K562 (cell line): Measurements from ENCODE around the gene PDGFC. TPM values are rescaled to one million over a fixed set of nuclear protein-coding genes. Genes with fewer than 3 reads are reported as not detected.

Experiments used
- ATAC-seq: fragments of 200-7000 bp; cut with Tn5 transposase; 3 replicates; pipeline ENCODE4 v1.9.1; 2020; ENCODE audit warnings: moderate library complexity
- BruUV-seq: library from RNA; stranded (reverse); fragments of 400-500 nt; replicated peaks from 2 replicates; lab custom pipeline; 2021; lab: Mats Ljungman, UMichigan
- CTCF ChIA-PET: fragments of 300-600 bp; formaldehyde crosslinking; extraction: SDS; loops from one replicate; lab custom pipeline; 2021; ENCODE audit warnings: low intra/inter-chr PET ratio; lab: Yijun Ruan, JAX
- POLR2A ChIA-PET: fragments of 300-600, 350-650 bp; sonication (Branson Sonifier 250); formaldehyde crosslinking; extraction: SDS; loops from one replicate; lab custom pipeline; 2021; ENCODE audit warnings: antibody characterized with exemption, inconsistent platforms; lab: Yijun Ruan, JAX
- DNase-seq, 4 experiments: peaks; one replicate each; pipeline versions ENCODE4 v3.0.0 to v3.0.0-alpha.2; 2011 to 2018; ENCODE audit warnings: low spot score in 3 of 4, mixed read lengths in 3 of 4; ENCODE audit errors: extremely low read depth in 1 of 4
- FAIRE-seq: peaks from 2 replicates; lab custom pipeline; 2011; peaks lifted over from hg19 to GRCh38; lab: Jason Lieb, UNC
- H2AFZ ChIP-seq: 2 replicates; pipeline ENCODE4 v1.6.0; 2011; ENCODE audit warnings: low read depth, low read length, control low read depth, inconsistent platforms
- H3K27ac ChIP-seq: fragments of 200-600 bp; 3 replicates; pipeline ENCODE4 v1.8.0; 2011; ENCODE audit warnings: low read depth, mild to moderate bottlenecking, control low read depth, inconsistent platforms, low read length, moderate library complexity, mixed read lengths; ENCODE audit errors: extremely low read depth
- H3K27me3 ChIP-seq, 2 experiments: fragments of 300-600 bp in 1 of 2; 2 replicates in 1 of 2; 3 replicates in 1 of 2; pipeline versions ENCODE4 v1.6.0 to v1.8.0; 2011; ENCODE audit warnings: inconsistent platforms in 2 of 2, low read length in 2 of 2, mild to moderate bottlenecking in 1 of 2, mixed read lengths in 1 of 2, moderate library complexity in 1 of 2; ENCODE audit not compliant: control insufficient read depth in 2 of 2, insufficient read depth in 2 of 2
- H3K36me3 ChIP-seq: fragments of 300-600 bp; 3 replicates; pipeline ENCODE4 v1.8.0; 2011; ENCODE audit warnings: mild to moderate bottlenecking, low read length, inconsistent platforms; ENCODE audit not compliant: control insufficient read depth, insufficient read depth
- H3K4me1 ChIP-seq, 2 experiments: fragments of 200-600 bp in 1 of 2; replicated peaks in 1 of 2; 2 replicates in 1 of 2; 3 replicates in 1 of 2; pipeline versions ENCODE4 v1.5.1 to v1.8.0; 2011; ENCODE audit warnings: inconsistent platforms in 2 of 2, low read length in 2 of 2, mild to moderate bottlenecking in 1 of 2, mixed read lengths in 1 of 2, moderate library complexity in 1 of 2; ENCODE audit not compliant: control insufficient read depth in 2 of 2, insufficient read depth in 2 of 2
- H3K4me2 ChIP-seq: 2 replicates; pipeline ENCODE4 v1.6.1; 2011; ENCODE audit warnings: low read length, control low read depth, inconsistent platforms, mixed read lengths; ENCODE audit not compliant: insufficient read depth
- H3K4me3 ChIP-seq: fragments of 200-600 bp; sonication (generic), shearing (Covaris generic); 2 replicates; pipeline ENCODE4 v1.5.1; 2016; ENCODE audit warnings: control low read depth, inconsistent platforms
- H3K79me2 ChIP-seq: fragments of 200-600 bp; 3 replicates; pipeline ENCODE4 v1.8.0; 2011; ENCODE audit warnings: low read length, inconsistent platforms; ENCODE audit not compliant: control insufficient read depth, insufficient read depth
- H3K9ac ChIP-seq, 2 experiments: 2 replicates each; pipeline versions ENCODE4 v1.6.0 to v1.6.1; 2011; ENCODE audit warnings: low read depth in 2 of 2, low read length in 2 of 2, control low read depth in 1 of 2, inconsistent platforms in 1 of 2, mild to moderate bottlenecking in 1 of 2, mixed read lengths in 1 of 2; ENCODE audit not compliant: insufficient read depth in 1 of 2
- H3K9me1 ChIP-seq: one replicate; pipeline ENCODE4 v1.6.0; 2011; ENCODE audit warnings: inconsistent platforms, mild to moderate bottlenecking, low read length, moderate library complexity; ENCODE audit not compliant: control insufficient read depth, insufficient read depth
- H3K9me3 ChIP-seq: replicated peaks from 2 replicates; pipeline ENCODE4 v1.5.1; 2011; ENCODE audit warnings: low read depth, low read length, inconsistent platforms; ENCODE audit not compliant: control insufficient read depth, insufficient read depth
- H4K20me1 ChIP-seq: replicated peaks from 2 replicates; pipeline ENCODE4 v1.6.1; 2011; ENCODE audit warnings: low read length, inconsistent platforms, mixed read lengths; ENCODE audit not compliant: control insufficient read depth, insufficient read depth
- AFF4 ChIP-seq: sonication (generic); formaldehyde crosslinking; IDR thresholded peaks from 2 replicates; pipeline ENCODE4 v1.8.0; 2023; ENCODE audit warnings: mild to moderate bottlenecking, missing genetic modification reagents
- CBX3 ChIP-seq, 2 experiments: IDR thresholded peaks; 1 replicate in 1 of 2; 2 replicates in 1 of 2; pipeline ENCODE4 v1.6.1; 2012; ENCODE audit warnings: inconsistent platforms in 2 of 2, low read length in 2 of 2, borderline replicate concordance in 1 of 2, control low read depth in 1 of 2
- FOSL1 ChIP-seq: fragments of 200-800 bp; sonication (Bioruptor generic); conservative IDR thresholded peaks from 2 replicates; pipeline ENCODE4 v1.6.1; 2016; ENCODE audit warnings: missing genetic modification characterization, missing compliant biosample characterization
- GATA2 ChIP-seq: sonication (generic); formaldehyde crosslinking; IDR thresholded peaks from 2 replicates; pipeline ENCODE4 v1.4.0; 2020; ENCODE audit warnings: mild to moderate bottlenecking, missing genetic modification reagents
- HDAC6 ChIP-seq: IDR thresholded peaks from 2 replicates; pipeline ENCODE4 v1.6.1; 2012; ENCODE audit warnings: low read depth, mild to moderate bottlenecking, control low read depth, inconsistent platforms, low read length, moderate library complexity
- ILF3 ChIP-seq: fragments of 450-650 bp; IDR thresholded peaks from 2 replicates; pipeline ENCODE4 v1.6.1; 2018; ENCODE audit warnings: antibody characterized with exemption, mild to moderate bottlenecking, moderate library complexity, borderline replicate concordance
- LARP7 ChIP-seq: fragments of 450-650 bp; IDR thresholded peaks from 2 replicates; pipeline ENCODE4 v1.6.1; 2016
- MTA2 ChIP-seq: fragments of 450-650 bp; IDR thresholded peaks from 2 replicates; pipeline ENCODE4 v1.6.1; 2016; ENCODE audit warnings: low read depth
- NFXL1 ChIP-seq: fragments of 450-650 bp; formaldehyde crosslinking; IDR thresholded peaks from 2 replicates; pipeline ENCODE4 v1.4.0; 2021; ENCODE audit warnings: mild to moderate bottlenecking
- WHSC1 ChIP-seq: IDR thresholded peaks from one replicate; pipeline ENCODE4 v1.6.1; 2012; ENCODE audit warnings: low read length, control low read depth, inconsistent platforms
- ZNF324 ChIP-seq: fragments of 250-450 bp; sonication (Bioruptor Pico); IDR thresholded peaks from 2 replicates; pipeline ENCODE4 v1.4.0; 2020; ENCODE audit warnings: mild to moderate bottlenecking
- ZNF511 ChIP-seq: sonication (generic); formaldehyde crosslinking; IDR thresholded peaks from 2 replicates; pipeline ENCODE4 v1.8.0; 2022; ENCODE audit warnings: mild to moderate bottlenecking, missing genetic modification reagents
- WGBS: fragments of 100-300 bp; shearing (Covaris generic); methylation state at CpG from one replicate; pipeline ENCODE4 v1.1.6; 2016; ENCODE audit warnings: low coverage, mixed read lengths; ENCODE audit not compliant: insufficient coverage; ENCODE audit errors: missing lambda C conversion rate; 5-methylcytosine and 5-hydroxymethylcytosine counted together
- in situ Hi-C: fragments of 300-500 bp; cut with MboI; formaldehyde crosslinking; loops from 4 replicates; pipeline ENCODE4 v1.15.0; 2018; ENCODE audit warnings: inconsistent platforms, mixed read lengths
- intact Hi-C: fragments of 100-400 bp; cut with micrococcal nuclease; formaldehyde crosslinking; loops from 2 replicates; pipeline ENCODE4 v1.14.2; 2022
- polyA plus RNA-seq, 8 experiments: library from polyadenylated mRNA; depleted of rRNA in 4 of 8; stranded (reverse) in 5 of 8; unstranded in 3 of 8; fragments of >200 nt; fragmentation: Nextera tagmentation in 2 of 8; fragmentation: Illumina TruSeq in 1 of 8; extraction: Ambion mirVana in 2 of 8; extraction: Trizol in 1 of 8; gene quantifications; 2 replicates each; pipeline versions ENCODE4 v1.2.1 to v1.2.3, GENCODE V29; 2011 to 2014; ENCODE audit warnings: inconsistent platforms in 1 of 8, missing spikeins in 1 of 8
- total RNA-seq, 7 experiments: library from RNA; depleted of rRNA in 6 of 7; stranded (reverse); fragments of >200 nt in 6 of 7; fragmentation: Illumina TruSeq in 2 of 7; extraction: Trizol in 2 of 7; gene quantifications; 2 replicates each; pipeline versions ENCODE4 v1.2.1 to v1.2.3, GENCODE V29; 2011 to 2021; ENCODE audit warnings: low replicate concordance in 1 of 7
- TF ChIP-seq, protein P1 (sequence below): sonication (generic); formaldehyde crosslinking; IDR thresholded peaks from 2 replicates; pipeline ENCODE4 v1.8.1; 2023; ENCODE audit warnings: mild to moderate bottlenecking, missing genetic modification reagents

Gene PDGFC
- total and polyA plus RNA-seq, 9 of the 15 experiments (the other 6 are each of a cell fraction or from before 2014, with no cell fraction given) = not detected

DNA sequence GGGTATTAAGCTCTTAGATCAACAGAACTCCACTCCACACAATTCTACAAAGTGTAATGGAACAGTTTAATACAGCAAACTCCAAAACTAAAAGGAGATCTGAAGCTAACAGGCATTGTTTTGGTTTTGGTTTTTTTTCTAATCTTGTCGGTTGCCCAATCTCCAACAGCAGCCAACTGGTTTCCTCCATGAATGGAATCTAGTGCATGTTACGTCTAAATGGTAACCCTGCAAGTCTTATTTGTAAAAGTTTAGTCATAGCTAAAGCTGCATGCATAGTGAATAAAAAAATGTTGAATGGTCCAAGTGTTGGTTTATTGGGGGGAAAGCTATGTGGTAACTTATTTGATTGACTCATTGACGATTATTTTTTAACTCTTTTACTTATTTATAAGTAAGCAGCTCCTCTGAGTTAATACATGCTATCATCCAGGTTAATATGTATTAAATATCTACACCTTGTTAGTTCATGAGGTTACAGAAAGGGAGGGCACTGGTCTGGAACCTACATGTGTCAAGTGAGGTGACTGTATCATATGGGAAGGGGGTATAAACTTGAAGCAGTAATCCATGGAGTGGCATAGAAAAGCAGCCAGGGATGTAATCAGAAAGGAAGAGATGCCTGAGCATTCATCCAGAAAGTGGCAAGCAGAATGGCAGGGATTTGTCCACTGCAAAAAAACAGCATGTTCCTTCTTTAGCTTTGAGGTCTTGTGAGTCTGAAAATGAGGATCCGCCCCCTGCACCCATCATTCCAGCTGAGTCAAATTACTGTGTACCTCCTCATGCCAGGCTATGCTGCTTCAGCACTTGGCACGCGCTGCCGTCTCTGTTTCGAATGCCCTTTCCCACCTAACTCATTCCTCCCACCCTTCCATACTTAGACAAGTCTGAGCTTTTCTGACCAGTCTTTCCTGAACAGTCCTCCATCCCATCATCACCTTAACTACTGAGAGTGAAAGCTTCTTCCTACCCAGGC lies 81.7 kb downstream of the PDGFC start:
- 2% methylated on average over 8 of the region's 8 CpGs for WGBS
- in situ Hi-C loops (no loop called here), intact Hi-C loops (no loop called here)
- no peaks in the 10 kb centered on the region for H3K27me3 ChIP-seq
- no peak overlapping the region for H3K4me2 ChIP-seq
- H4K20me1 ChIP-seq = no peaks in the 10 kb centered on the region
- H3K4me1 ChIP-seq = no peaks in the 10 kb centered on the region
- no peak overlapping the region for H2AFZ ChIP-seq
- H3K9me1 ChIP-seq = no peaks in the 10 kb centered on the region
- DNase-seq = no peak
- no TSS peak for BruUV-seq
- H3K9me3 ChIP-seq = no peaks in the 10 kb centered on the region
- CTCF ChIA-PET = no interaction called here
- POLR2A ChIA-PET = no interaction called here
- no peak overlapping the region for H3K9ac ChIP-seq
- no peak overlapping the region for H3K4me3 ChIP-seq
- FAIRE-seq = no peak
- no peaks in the 10 kb centered on the region for H3K79me2 ChIP-seq
- H3K27ac ChIP-seq = no peak overlapping the region
- no peak for ATAC-seq
- H3K36me3 ChIP-seq = no peaks in the 10 kb centered on the region
- no peak for TF ChIP-seq ZNF324 (CRISPR knock-in tag)
- TF ChIP-seq AFF4 (CRISPR knock-in tag) = no peak
- TF ChIP-seq NFXL1 = no peak
- TF ChIP-seq LARP7 = no peak
- no peak for TF ChIP-seq ILF3
- TF ChIP-seq GATA2 = no peak
- TF ChIP-seq, protein P1, sequence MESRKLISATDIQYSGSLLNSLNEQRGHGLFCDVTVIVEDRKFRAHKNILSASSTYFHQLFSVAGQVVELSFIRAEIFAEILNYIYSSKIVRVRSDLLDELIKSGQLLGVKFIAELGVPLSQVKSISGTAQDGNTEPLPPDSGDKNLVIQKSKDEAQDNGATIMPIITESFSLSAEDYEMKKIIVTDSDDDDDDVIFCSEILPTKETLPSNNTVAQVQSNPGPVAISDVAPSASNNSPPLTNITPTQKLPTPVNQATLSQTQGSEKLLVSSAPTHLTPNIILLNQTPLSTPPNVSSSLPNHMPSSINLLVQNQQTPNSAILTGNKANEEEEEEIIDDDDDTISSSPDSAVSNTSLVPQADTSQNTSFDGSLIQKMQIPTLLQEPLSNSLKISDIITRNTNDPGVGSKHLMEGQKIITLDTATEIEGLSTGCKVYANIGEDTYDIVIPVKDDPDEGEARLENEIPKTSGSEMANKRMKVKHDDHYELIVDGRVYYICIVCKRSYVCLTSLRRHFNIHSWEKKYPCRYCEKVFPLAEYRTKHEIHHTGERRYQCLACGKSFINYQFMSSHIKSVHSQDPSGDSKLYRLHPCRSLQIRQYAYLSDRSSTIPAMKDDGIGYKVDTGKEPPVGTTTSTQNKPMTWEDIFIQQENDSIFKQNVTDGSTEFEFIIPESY = no peak
- no peak for TF ChIP-seq ZNF511 (CRISPR knock-in tag)
- TF ChIP-seq MTA2 = no peak
- no peak for TF ChIP-seq FOSL1
- TF ChIP-seq CBX3 (IDR thresholded peaks at IDR 0.05; ENCODE audit: borderline replicate concordance in 1 of 2, low read length in 2 of 2) = no peak
- no peak for TF ChIP-seq WHSC1
- no peak for TF ChIP-seq HDAC6
- TF ChIP-seq, all 486 proteins: peak for 0
